Femur (tissue), 1 donor: ENCODE data around the gene PTPN6.

Source experiments
- DNase-seq: peaks from one replicate; pipeline ENCODE4 v3.0.0-alpha.2; 2017

PTPN6 gene

DNA sequence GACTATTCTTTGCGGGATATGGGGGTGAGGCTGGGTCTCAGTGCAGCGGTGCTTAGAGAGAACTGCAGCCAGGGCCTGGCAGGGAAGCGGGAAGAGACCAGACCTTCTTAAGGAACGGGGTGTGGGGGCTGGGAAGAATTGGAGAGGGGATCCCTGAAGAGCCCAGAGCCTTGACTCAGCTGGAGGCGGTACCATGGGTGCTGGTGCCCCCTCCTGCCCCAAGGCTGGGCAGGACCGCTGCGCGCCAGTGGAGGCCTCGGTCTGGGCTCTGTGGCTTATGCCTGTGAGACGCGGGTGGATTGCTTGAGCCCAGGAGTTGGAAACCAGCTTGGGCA, 8.9 kb upstream of the PTPN6 start:
- DNase-seq, result no peak

DNA sequence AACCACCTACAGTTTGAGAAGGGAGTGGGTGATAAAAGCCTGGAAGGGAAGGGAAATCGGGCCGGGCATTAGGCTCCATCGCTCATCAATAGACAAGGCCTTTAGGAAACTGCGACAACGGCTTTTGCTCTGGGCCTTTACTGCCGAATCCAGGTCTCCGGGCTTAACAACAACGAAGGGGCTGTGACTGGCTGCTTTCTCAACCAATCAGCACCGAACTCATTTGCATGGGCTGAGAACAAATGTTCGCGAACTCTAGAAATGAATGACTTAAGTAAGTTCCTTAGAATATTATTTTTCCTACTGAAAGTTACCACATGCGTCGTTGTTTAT, 7.8 kb upstream of the PTPN6 start:
- peak; percentile 92 for DNase-seq

DNA sequence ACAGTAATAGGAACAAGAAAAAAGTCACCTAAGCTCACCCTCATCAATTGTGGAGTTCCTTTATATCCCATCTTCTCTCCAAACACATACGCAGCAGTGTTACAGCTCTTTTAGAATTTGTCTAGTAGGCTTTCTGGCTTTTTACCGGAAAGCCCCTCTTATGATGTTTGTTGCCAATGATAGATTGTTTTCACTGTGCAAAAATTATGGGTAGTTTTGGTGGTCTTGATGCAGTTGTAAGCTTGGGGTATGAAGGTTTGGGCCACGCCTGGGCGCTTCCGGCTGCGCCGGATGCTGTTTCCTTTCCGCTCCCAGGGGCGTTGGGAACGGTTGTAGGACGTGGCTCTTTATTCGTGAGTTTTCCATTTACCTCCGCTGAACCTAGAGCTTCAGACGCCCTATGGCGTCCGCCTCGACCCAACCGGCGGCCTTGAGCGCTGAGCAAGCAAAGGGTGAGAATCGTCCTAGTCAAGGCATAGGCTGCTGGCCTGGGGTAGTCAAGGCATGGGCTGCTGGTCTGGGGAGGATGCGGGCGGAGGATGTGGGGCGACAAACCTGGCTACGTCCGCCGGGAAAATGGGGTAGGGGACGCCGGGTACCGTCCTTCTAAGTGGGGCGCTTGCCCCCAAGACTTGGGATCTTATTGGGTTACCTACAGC, 7.3 kb upstream of the PTPN6 start, which contains the start of the genes C12orf57 and RNU7-1:
C12orf57 (plus strand) TSS at position 301 of the 659 bp plus-strand sequence; CDS start at position 401, 100 bp downstream.
RNU7-1 (plus strand) TSS at position 95 of the 659 bp plus-strand sequence.
- DNase-seq, result peak; percentile 94

DNA sequence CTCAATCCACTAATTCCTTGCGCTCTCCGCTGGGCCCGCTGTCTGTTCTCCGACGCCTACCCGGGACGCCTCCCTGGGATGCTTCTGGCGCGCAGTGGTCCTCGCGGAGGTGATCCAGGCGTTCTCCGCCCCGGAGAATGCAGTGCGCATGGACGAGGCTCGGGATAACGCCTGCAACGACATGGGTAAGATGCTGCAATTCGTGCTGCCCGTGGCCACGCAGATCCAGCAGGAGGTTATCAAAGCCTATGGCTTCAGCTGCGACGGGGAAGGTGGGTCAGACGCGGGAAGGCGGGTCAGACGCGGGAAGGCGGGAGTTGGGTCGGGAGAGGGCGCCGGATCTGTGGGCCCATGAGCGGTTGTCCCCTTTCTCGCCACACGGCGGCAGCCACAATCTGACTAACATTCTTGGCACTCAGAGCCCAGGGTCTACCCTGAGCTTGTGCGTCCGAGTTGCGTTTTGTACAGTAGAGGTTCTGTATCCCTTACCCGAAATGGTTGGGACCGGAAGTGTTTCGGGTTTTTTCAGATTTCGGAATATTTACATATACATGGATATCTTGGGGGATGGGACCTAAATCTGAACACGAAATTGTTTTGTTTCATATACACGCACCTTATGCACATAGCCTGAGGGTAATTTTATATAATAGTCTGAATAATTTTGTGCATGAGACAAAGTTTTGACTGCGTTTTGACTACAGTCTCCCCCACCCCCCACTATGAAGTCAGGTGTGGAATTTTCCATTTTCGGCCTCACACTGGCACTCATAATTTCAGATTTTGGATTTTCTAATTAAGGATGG, 6.6 kb upstream of the PTPN6 start:
- DNase-seq, result peak; percentile 96

DNA sequence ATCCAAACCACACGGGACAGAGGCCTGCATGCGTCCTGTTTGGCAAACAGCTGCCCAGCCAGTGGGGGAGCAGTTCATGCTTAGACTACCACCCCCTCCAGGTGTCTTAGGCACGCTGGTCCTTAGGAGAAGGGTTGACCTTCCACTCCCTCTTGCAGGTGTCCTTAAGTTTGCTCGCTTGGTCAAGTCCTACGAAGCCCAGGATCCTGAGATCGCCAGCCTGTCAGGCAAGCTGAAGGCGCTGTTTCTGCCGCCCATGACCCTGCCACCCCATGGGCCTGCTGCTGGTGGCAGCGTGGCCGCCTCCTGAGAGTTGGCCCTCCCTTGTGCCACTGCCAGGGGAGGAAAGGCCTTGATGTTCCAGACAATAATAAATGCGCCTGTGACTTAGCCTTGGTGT, 5.5 kb upstream of the PTPN6 start:
- no peak for DNase-seq

DNA sequence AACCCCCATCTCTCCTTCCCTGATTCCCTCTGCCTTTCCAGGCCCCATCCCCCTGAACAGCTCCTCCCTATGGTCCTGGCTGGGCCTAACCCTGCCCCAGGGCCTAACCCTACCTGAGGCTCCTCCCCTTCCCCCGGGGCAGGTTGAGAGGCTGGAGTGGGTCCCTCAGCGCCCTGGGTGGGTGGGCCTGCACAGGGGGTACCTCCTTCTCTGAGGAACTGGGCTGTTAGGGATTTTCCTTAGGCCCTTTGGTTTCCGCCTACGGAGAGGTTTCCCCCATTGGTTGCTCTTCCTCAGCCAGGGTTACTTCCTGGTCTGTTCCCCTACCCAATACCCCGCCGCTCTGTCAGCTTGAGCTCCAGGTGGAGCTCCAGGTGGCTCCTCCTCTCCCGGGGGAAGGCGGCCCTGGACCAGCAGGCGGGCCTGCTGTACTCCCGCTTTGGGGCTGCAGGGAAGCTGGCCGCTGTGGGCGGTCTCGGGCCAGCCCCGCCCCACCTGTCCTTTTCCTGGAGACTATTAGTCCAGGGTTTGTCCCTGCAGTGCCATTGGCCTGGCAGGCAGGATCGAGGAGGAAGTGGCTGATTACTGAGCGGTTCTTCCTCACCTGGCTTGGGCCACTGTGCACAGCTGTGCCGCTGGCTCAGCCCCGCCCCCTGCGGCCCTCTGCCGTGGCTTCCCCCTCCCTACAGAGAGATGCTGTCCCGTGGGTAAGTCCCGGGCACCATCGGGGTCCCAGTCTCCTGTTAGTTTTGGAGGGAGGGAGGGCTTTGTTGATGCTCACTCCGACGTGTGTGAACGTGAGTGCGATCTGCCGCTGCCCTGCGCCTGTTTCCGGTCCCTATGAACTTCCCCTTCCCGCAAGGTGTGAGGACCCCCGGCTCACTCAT, 4.9 kb upstream of the PTPN6 start:
- no peak for DNase-seq

DNA sequence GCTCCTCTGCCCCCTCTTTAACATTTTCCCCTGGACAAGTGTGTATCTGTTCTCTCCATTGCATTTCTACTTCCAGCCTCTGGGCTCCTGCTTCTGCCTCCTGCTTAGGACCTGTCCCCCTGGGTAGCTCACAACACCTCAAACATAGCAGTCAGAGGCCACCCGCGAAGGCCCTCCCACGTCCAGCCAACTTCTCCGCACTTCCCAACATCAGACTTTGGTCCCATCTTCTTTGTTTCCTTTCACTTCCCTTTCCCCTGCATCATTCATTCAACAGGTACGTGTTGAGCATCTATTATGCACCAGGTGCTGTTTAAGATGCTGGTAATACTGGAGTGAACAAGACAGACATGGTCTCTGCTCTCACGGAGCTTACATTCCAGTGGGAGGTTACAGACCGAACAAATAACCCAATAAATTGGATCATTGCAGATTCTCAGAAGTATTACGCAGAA, 4.2 kb upstream of the PTPN6 start:
- DNase-seq, result no peak

DNA sequence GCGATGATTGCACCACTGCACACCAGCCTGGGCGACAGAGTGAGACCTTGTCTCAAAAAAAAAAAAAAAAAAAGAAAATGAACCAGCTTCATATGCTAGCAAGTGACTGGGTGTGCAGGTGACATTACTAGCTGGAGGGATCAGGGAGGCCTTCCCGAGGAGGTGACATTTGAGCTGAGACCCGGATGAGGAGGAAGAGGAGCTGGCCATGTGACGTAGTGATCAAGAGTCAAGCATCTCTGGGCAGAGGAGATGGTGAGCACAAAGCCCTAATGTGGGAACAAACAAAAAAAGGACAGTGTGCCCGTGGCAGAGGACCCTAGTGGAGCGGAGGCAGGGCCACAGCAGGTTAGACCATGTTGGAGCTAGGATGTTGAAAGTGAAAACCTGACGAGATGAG, 3.5 kb upstream of the PTPN6 start:
- no peak for DNase-seq

DNA sequence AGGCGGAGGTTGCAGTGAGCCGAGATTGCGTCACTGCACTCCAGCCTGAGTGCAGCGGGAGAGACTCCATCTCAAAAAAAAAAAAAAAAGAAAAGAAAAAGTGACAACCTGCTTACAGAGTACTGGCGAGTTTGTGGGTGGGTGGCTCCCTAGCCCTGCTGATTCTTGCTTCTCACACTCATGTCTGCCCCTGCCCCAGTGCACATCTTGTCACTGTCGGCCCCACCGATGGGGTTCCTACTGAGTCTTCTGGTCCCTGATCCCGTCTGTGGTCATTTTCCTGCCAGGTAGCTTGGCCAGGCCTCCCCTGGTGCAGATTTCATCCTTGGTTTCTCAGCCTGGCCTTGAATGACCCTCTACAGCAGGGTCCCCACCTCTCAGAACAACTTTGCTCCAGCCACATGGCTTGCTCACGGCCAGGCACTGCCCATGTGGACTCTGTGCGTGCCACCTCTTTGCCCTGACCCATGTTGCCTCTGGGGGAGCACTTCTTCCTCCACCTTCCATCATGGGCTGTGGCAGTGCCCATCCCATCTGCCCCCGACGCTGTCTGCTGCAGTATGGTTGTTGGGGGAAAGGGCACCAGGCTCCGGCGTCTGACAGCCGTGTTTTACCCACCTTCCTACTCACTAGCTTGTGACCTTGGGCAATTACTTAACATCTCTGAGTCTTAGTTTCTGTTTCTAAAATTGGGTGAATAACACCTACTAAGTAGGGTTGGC, 2.1 kb upstream of the PTPN6 start:
- no peak for DNase-seq

DNA sequence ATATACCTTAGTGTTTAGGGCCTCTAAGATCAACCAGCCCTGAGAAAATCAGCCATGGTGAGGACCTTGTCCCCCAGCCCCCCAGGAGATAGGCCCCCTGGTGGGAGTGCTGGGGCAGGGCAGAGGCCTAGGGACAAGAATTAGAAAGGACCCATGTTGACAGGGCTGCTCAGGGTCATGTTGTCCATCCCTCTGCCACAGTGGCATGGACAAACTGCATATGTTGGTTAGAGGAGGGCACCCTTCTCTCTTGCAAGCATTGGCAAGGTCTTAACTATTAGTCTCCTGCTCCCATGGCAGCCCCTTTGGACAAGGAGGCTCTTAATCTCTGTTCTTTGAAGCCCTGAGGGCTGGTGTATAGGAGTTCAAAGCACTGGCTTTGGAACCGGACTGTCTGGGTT, 755 bp upstream of the PTPN6 start:
- DNase-seq, result no peak

DNA sequence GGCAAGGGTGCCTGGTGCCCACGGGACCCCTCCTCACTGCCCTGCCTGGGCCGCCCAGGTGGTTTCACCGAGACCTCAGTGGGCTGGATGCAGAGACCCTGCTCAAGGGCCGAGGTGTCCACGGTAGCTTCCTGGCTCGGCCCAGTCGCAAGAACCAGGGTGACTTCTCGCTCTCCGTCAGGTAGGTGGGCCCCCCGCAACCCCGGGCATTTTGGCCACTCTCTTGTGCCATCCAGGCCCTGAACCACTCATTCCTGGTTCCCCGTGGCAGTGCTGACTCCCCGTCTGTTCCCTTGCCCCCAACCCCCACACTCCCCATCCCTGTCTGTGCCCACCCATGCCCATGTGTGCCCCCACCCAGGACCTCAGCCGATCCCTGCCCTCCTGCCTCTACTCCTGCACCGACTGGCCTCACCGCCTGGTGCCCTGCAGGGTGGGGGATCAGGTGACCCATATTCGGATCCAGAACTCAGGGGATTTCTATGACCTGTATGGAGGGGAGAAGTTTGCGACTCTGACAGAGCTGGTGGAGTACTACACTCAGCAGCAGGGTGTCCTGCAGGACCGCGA, 480 bp downstream of the PTPN6 start:
- no peak for DNase-seq

DNA sequence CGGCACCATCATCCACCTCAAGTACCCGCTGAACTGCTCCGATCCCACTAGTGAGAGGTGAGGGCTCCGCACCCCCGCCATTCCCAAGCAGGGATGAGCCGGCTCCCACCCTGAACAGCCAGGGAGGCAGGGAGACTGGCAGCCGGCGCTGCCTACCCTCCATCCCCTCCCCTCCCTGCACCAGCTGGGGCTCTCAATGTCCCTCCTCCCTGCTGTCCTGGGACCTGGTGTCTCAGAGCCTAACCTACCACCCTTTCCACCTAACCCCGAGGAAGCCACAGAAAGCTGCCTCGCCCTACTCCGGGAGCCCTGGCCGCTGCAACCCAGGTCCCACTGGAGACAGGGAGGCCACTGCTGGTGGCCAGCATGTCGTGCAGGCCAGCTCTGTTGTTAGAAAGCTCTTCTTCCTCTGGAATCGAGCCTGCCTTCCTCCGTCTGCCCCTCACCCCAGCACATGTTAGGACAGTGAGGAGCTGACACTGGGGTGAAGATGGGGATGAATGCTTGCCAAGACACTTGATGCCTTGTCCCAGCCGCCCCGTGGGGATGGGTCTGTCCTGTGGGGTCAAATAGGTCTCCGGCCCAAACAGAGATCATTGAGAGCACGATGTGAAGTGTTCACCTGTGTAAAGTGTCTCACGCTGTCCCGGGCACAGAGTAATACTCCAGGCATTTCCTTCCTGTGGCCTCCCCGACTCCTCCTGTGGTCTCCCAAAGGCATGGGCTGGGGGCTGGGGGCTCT, 1.1 kb downstream of the PTPN6 start:
- no peak for DNase-seq

DNA sequence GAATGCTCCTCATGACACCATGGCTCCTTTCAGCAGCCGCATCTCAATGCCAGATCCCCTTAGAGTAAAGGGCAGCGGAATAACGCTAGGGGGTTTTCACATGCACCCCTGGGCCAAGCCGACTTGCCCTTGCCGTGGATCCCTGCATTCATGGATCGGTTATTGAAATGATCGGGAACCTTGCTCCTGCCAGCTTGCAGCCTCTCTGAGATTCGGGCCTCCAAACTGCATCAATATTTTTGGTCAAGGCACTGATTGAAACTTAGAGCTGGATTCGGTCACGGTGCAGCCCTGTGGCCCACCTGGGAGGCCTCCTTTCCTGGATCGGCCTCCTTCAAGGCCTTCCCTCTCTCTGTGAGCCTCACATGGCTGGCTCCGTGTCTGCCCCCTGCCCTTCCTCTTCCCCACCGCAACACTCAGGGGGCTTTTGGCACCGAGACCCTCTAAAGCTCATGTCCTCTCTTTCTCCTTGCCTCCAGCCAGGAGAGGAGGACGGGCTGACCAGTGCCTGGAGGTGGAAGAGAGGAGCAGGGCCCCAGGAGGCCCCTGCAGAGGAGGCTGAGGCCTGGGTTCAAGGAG, 1.8 kb downstream of the PTPN6 start:
- no peak for DNase-seq

DNA sequence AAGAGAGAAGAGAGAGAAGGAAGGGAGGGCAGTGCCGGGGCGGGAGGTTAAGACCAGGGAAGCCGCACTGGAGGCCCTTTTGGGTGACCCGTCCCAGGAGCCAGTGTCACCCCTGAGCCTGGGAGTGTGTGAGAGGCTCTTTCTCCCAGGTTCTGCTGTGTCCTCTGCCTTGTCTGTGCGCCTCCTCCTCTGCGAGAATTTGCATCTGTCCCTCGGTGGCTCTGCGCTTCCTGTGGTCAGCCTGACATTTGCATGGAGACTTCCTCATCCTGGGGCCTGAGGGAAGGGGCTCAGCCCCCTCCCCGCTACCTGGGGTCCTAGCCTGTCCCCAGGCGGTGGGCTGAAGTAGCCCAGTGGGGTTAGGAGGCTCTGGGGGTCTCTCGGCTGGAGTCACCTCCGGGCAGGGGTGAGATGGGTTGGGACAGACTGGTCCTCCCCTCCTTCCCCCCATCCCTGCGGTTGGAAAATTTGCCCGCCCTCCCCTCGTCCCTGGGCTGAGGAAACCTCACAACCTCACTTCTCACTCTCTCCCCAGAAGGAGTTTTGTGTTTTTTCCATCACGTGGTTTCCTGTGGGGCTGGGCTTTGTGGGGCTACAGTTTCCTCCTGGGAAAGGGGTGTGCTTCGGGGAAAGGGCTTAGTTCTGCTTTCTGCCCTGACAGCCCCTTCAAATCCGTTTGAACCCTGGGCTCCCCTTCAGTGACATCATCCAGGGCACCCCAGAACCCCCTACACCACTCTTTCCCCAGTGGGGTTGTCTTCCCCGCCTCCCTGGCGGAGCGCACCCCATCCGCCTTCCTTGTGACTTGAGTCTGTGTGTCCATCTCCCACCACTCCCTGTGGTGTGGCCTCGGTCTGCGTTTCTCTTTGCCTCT, 2.5 kb downstream of the PTPN6 start:
- DNase-seq, result peak; percentile 92

DNA sequence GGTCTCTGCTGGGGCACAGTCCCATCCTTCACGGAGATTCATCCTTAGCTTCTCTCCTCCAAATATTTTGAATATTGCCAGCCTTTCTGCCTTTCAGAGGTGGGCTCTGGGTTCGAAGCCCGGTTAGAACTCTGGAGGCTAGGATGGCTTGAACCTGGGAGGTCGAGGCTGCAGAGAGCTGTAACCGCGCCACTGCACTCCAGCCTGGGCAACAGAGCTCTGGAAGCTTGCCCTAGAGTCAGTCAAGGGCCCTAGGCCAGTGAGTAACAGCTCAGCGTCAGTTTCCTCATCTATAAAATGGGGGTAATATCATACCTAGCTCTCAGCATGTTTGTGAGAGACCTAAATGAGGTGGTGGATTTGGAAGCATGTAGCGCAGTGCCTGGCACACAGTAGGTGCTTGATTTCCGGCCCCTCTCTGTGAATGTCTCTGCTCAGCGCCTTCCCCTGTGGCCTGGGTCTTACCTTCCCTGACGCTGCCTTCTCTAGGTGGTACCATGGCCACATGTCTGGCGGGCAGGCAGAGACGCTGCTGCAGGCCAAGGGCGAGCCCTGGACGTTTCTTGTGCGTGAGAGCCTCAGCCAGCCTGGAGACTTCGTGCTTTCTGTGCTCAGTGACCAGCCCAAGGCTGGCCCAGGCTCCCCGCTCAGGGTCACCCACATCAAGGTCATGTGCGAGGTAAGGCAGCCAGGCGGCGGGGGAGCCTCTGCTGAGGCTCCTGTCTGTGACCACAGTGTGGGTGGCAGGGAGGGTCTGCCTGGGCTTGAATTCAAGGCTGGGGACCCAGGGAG, 3.4 kb downstream of the PTPN6 start:
- no peak for DNase-seq

DNA sequence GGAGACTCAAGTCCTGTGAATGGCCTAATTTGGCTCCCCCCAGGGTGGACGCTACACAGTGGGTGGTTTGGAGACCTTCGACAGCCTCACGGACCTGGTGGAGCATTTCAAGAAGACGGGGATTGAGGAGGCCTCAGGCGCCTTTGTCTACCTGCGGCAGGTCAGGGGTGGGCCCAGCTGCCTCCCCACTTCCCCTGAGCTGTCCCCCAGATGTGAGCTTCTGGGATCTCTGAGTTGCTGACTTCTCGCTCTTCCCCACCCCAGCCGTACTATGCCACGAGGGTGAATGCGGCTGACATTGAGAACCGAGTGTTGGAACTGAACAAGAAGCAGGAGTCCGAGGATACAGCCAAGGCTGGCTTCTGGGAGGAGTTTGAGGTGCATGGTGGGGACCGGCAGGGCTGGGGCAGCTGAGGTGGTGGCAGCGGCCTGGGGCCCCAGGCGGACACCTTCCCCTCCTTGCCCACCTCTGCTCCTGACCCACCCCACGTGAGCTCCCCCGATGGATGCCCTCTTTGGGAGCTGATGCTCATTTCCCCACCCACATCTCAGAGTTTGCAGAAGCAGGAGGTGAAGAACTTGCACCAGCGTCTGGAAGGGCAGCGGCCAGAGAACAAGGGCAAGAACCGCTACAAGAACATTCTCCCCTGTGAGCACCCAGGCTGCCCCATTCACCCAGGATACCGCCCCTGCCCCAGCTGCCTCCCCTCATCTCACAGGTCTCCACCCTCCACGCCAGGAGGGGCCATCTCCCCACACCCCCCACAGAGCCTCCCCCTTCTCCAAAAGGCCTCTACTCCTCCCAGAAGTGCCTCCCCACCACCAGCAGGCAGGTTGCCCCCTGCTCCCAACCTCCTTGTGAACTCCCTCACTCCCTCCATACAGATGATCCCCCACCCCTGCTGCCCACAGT, 4.2 kb downstream of the PTPN6 start:
- DNase-seq, result no peak

DNA sequence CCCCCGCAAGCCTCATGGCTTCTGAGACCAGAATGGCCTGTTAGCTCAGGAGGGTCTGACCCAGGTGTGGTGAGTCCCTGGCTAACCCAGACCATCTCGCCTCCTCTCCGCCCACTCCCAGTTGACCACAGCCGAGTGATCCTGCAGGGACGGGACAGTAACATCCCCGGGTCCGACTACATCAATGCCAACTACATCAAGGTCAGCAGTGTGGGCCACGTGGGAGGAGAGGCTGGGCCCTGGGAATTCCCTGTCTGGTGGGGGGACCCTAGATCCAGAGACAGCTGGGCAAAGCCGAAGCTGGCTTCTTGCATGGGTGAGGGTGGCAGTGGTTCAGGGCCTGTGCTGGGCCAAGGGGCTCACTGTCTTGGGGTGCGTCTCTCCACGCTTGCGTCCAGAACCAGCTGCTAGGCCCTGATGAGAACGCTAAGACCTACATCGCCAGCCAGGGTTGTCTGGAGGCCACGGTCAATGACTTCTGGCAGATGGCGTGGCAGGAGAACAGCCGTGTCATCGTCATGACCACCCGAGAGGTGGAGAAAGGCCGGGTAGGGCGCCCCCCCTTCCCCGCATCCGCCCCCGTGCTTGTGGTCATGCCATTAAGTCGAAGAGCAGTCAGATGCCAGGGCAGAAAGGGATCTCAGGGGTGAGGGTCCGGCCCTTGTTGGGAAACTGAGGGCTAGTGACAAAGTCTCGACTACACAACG, 5.0 kb downstream of the PTPN6 start:
- DNase-seq, result no peak
